22Rv1 (cell line): Measurements from ENCODE around the gene SUCLG2.

ENCODE experiments used
- H3K27ac ChIP-seq: fragments of 450-650 bp; 2 replicates; pipeline ENCODE4 v1.5.1; 2017
- CTCF ChIP-seq: fragments of 450-650 bp; IDR thresholded peaks from 2 replicates; pipeline ENCODE4 v1.5.1; 2017; ENCODE audit warnings: mild to moderate bottlenecking
- ZFX ChIP-seq: fragments of 450-650 bp; IDR thresholded peaks from 2 replicates; pipeline ENCODE4 v1.6.1; 2017; ENCODE audit warnings: antibody characterized with exemption, borderline replicate concordance

Gene SUCLG2

GRCh38 chr3:67346081-67346480 lies 308.3 kb downstream of the SUCLG2 start:
- no peak overlapping the region for H3K27ac ChIP-seq
- TF ChIP-seq CTCF = no peak
- no peak for TF ChIP-seq ZFX

- no peak overlapping the region for H3K27ac ChIP-seq
- TF ChIP-seq ZFX (no peak), CTCF (no peak)
Measured at GRCh38 chr3:67335813-67336212, 318.6 kb downstream of the SUCLG2 start.

- no peak for TF ChIP-seq CTCF
- TF ChIP-seq ZFX = no peak
- no peak overlapping the region for H3K27ac ChIP-seq
Measured at GRCh38 chr3:67334588-67334987, 319.8 kb downstream of the SUCLG2 start.

GRCh38 chr3:67329358-67329757 lies 325.1 kb downstream of the SUCLG2 start:
- H3K27ac ChIP-seq = no peak overlapping the region
- no peak for TF ChIP-seq ZFX
- TF ChIP-seq CTCF = no peak

GRCh38 chr3:67327582-67327981 lies 326.8 kb downstream of the SUCLG2 start:
- TF ChIP-seq CTCF = no peak
- TF ChIP-seq ZFX = no peak
- no peak overlapping the region for H3K27ac ChIP-seq

- TF ChIP-seq ZFX (no peak), CTCF (no peak)
- no peak overlapping the region for H3K27ac ChIP-seq
Measured at GRCh38 chr3:67325231-67325630, 329.2 kb downstream of the SUCLG2 start.
